Fibroblast of pulmonary artery (primary cell): ENCODE data around the gene CSNK1G2.

Experiments used
- DNase-seq: peaks from one replicate; pipeline ENCODE4 v3.0.0-alpha.2; 2010; ENCODE audit warnings: low read depth
- H3K4me3 ChIP-seq: replicated peaks from 2 replicates; pipeline ENCODE4 v1.5.1; 2011; ENCODE audit warnings: low read depth, mild to moderate bottlenecking, control low read depth, low read length, moderate library complexity
- CTCF ChIP-seq: IDR thresholded peaks from 2 replicates; pipeline ENCODE4 v1.5.1; 2011; ENCODE audit warnings: mild to moderate bottlenecking, control low read depth, low read length, inconsistent platforms; ENCODE audit errors: missing control alignments

Gene CSNK1G2

GRCh38 chr19:1992759-1993260 lies 51.8 kb downstream of the CSNK1G2 start:
- no peak for TF ChIP-seq CTCF
- DNase-seq, result no peak
- no peak overlapping the region for H3K4me3 ChIP-seq

GRCh38 chr19:1997353-1998233 lies 56.6 kb downstream of the CSNK1G2 start:
- H3K4me3 ChIP-seq, result no peak overlapping the region

GRCh38 chr19:1998712-1999708 lies 58.0 kb downstream of the CSNK1G2 start:
- no peak for TF ChIP-seq CTCF
- no peak for DNase-seq
- H3K4me3 ChIP-seq, result no peak overlapping the region

More at GRCh38 chr19:1997353-1998233, 56.6 kb downstream of the CSNK1G2 start:
- no peak for TF ChIP-seq CTCF
- no peak for DNase-seq

- no peak overlapping the region for H3K4me3 ChIP-seq
Measured at GRCh38 chr19:1999856-2000515, 59.0 kb downstream of the CSNK1G2 start.

GRCh38 chr19:2003874-2004273 lies 62.9 kb downstream of the CSNK1G2 start:
- H3K4me3 ChIP-seq, result no peak overlapping the region
- TF ChIP-seq CTCF, result no peak
- DNase-seq, result no peak

More at GRCh38 chr19:1999856-2000515, 59.0 kb downstream of the CSNK1G2 start:
- no peak for TF ChIP-seq CTCF
- DNase-seq, result no peak

- no peak for DNase-seq
- TF ChIP-seq CTCF, result no peak
- no peak overlapping the region for H3K4me3 ChIP-seq
Measured at GRCh38 chr19:2010135-2010668, 69.2 kb downstream of the CSNK1G2 start.
